A172 (cell line): ENCODE measurements around the gene RRP1B. TPM values are rescaled to one million over a fixed set of nuclear protein-coding genes. Genes with fewer than 3 reads are reported as not detected.
A peak's percentile ranks its signal among the peaks of the same experiment; 100 is the strongest.
"Not testable (repeated sequence)": the region's sequence is repeated elsewhere in the genome, so short reads cannot be mapped to it uniquely, and the experiment has no call there.

Source experiments
- DNase-seq: peaks from one replicate; pipeline ENCODE4 v3.0.0-alpha.2; 2015; ENCODE audit warnings: low spot score
- total RNA-seq: library from RNA; depleted of rRNA; stranded (reverse); fragments of >200 nt; shearing (Covaris generic); gene quantifications from 2 replicates; pipeline ENCODE4 v1.2.3, GENCODE V29; 2014; rRNA removed

Gene RRP1B, protein sequence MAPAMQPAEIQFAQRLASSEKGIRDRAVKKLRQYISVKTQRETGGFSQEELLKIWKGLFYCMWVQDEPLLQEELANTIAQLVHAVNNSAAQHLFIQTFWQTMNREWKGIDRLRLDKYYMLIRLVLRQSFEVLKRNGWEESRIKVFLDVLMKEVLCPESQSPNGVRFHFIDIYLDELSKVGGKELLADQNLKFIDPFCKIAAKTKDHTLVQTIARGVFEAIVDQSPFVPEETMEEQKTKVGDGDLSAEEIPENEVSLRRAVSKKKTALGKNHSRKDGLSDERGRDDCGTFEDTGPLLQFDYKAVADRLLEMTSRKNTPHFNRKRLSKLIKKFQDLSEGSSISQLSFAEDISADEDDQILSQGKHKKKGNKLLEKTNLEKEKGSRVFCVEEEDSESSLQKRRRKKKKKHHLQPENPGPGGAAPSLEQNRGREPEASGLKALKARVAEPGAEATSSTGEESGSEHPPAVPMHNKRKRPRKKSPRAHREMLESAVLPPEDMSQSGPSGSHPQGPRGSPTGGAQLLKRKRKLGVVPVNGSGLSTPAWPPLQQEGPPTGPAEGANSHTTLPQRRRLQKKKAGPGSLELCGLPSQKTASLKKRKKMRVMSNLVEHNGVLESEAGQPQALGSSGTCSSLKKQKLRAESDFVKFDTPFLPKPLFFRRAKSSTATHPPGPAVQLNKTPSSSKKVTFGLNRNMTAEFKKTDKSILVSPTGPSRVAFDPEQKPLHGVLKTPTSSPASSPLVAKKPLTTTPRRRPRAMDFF
- 61.0 and 70.9 TPM in 2 replicates for total RNA-seq

DNA sequence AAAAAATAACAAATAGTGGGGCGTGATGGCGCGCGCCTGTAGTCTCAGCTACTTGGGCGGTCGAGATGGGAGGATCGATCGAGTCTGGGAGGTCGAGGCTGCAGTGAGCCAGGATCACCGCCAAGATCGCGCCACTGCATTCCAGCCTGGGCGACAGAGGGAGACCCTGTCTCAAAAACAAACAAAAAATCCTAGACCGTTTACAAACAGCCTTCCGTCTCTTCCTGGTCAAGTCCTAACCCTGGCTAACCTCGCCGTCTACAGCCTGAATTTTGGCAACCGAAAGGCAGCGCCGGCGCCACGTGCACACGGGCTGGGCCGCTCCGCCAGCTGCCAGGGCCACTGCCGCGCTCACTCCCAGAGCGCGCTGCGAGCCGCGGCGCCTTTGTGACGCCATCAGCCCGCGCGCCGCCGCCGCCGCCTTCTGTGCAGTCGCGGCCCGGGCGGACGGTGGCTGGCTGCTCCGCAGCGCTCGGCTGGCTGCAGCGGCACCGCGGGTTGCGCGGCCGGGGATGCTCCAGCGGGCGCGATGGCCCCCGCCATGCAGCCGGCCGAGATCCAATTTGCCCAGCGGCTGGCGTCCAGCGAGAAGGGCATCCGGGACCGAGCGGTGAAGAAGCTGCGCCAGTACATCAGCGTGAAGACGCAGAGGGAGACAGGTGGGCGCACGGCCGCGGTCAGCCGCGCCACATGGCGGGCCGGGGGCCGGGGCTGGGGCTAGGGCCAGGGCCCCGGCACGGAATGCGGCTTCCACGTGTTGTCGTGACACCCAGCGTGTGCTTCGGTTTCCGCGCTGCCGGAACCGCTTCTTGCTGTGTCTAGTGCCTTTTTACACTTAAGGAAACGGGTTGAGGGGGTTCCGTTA, at the start of gene RRP1B, which contains the start of gene HSF2BP:
Gene RRP1B (plus strand): TSS at position 425 of the 865 bp plus-strand sequence. CDS start 105 bp downstream, at position 530.
Gene HSF2BP (minus strand): TSS at position 353 of the 865 bp plus-strand sequence. CDS start 1,392 bp downstream, outside the sequence.
- DNase-seq, result peak; percentile 65

DNA sequence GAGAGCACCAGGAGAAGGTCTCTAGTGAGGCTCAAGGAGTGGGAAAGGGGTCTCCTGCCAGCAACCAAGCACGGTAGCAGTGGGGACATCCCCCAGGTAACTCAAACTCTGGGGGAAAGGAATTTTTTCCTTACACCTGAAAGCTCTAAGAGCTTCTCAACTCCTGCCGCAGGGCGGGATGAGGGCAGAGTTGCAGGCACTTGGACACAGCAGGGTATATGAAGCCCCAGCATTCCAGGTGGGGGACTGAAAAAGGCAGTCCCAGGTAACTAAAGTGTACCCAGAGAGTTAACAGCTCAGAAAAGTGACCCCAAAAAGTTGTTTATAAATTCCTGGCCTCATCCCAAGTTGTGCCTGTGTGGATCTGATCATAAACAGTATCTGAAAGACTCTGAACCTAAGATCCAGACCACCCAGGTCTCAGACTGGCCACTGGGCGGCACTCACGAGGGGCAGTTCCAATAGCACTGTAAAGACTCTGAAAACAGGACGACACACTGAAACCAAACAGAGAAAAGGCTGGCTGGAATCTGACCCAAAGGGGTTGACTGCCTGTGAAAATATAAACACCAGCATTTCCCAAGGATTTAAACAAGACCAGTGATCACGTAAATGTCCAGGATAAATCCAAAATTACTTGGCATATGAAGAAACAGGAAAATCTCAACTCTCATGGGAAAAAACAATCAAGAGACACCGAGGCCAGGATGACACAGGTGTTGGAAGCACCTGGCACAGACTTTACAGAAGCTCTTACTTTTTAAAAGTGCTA, 47.6 kb upstream of the RRP1B start:
- peak; percentile 77 for DNase-seq

DNA sequence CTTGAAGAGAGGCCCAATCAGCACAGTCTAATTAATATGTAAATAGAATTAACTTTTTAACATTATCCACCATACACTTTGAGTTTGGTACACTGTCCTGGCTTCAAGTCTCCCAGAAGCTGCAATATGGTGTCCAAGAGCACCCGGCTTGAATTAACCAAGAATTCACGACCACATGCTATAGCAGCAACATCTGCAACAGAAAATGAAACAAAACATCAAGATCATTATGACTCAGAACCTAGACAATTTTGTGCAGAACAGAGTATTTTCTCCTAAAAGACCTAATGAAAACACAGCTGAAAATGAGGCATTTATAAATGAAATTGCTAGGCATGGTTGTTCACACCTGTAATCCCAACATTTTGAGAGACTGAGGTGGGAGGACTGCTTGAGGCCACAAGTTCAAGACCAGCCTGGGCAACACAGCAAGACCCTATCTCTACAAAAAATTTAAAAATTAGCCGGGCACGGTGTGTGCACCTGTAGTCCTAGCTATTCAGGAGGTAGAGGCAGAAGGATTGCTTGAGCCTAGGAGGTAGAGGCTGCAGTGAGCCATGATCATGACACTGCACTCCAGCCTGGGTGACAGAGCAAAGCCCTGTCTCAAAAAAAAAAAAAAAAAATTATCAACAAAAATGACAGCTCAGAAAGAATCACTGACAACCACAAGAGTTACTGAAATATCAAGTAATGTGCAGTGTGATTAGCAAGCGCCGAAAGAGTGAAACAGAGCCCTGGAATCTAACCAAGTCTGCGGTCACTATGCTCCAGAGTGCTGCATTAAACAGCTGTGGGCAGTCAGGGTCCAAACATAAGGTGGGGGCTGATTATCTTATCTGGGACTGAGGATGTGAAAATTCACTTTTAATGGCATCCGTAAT, 45.4 kb upstream of the RRP1B start:
- DNase-seq, result no peak

DNA sequence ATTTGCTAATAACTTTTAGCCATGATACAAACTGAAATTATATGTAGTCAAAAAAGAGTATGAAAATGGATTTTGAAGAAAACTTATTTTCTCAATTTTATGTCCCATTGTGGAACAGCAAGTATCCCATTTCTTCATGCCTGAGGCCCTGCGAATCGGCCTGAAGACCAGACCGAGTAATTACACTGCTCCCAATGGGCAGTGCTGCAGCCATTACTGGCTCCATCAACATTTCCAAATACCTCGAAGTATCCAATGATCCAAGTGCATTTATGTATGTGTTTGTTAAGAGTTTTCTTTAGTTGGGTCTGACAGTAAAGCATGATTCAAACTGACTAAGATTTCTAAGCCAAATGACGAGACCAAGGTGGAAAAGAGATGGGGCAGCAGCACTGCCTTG, 44.5 kb upstream of the RRP1B start:
- no peak for DNase-seq

DNA sequence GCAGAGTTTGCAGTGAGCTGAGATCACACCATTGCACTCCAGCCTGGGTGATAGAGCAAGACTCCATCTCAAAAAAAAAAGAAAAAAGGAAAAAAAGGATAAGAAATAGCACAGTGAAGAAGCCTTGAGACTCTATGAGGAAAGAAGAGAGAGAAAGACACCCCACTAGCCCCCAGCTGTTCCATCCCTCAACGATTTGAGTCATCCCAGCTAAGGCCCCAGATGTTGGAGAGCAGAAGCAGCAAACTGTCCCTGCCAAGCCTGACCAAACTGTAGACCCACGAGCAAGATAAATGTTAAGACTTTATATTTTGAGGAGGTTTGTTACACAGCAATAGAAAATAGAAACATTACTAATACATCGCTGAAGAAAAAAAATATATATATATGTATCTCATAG, 42.5 kb upstream of the RRP1B start:
- not testable (repeated sequence) for DNase-seq

DNA sequence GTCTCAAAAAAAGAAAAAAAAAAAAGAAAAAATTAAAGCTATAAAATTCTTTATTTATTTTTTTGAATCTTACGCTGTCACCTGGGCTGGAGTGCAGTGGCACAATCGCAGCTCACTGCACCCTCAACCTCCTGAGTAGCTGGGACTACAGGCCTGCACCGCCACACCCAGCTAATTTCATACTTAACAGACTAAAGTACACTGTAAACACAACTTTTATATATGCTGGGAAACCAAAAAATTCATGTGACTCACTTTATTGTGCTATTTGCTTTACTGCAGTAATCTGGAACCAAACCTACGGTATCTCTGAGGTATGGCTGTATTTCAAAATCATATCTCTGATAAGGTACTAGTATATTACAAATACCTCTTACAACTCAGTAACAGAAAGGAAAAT, 40.4 kb upstream of the RRP1B start:
- no peak for DNase-seq

DNA sequence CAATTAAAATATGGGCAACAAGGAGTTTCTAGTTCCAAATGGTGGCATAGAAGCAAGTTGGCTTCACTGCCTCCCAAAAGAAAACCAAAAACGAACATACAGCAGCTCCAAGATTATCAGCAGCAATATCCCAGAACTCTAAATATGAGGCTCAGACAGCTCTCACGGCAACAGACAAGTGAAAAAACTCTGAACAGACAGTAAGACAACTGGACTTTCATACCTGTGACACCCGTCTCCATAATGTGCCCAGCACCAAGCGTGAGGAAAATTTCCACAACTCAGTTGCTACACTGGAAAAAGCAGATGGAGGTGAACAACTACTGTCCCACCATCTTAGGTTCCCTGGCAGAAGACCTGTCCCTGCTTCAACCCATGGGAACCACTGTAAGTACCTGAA, 40.0 kb upstream of the RRP1B start:
- no peak for DNase-seq

DNA sequence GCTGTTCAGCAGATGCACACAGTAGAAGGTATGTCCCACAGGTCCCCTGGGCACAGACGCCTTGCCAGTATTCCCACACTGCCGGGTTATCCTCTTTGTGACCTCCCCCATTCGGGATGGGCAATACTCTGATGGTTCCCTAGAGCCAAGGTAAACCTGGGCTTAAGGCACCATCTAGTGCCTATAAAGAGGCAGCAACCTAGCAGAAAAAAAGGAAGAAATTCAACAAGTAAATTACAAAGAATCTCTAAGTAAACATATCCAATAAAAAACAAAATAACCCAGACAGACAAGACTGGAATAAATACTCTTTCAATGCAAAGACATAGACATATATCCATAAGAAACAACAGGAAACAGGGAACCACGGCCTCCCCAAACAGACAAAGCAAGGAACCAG, 39.5 kb upstream of the RRP1B start:
- DNase-seq, result no peak

DNA sequence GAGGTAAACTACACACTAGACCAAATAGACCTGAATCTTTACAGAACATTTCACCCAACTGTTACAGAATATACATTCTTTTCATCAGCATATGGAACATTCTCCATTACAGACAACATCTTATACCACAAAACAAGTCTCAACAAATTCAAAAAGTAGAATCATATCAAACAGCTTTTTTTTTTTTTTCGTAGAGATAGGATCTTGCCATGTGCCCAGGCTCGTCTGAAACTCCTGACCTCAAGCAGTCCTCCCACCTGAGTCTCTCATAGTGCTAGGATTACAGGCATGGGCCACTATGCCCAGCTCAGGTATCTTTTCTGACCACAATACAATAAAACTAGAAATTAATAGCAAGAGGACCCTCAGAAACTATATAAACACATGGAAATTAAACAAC, 36.6 kb upstream of the RRP1B start:
- no peak for DNase-seq

DNA sequence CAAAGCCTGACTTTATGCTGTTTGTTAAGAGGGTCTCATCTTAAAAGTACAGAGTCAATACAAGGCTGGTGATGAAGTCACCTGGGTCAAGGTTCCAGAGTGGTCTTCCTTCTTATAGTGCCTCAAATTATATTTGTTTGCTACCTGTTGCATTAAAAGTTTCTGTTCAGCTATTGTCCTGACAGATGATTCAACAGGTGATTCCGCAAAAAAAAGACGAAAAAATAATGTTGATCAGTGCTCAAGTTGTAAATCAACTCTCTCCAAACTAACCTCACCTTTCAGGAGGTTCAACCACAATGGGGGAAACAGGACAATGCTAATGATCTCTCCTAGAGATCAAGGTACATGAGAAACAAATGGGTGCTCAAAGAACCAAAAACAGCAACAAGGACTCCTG, 35.8 kb upstream of the RRP1B start:
- no peak for DNase-seq

DNA sequence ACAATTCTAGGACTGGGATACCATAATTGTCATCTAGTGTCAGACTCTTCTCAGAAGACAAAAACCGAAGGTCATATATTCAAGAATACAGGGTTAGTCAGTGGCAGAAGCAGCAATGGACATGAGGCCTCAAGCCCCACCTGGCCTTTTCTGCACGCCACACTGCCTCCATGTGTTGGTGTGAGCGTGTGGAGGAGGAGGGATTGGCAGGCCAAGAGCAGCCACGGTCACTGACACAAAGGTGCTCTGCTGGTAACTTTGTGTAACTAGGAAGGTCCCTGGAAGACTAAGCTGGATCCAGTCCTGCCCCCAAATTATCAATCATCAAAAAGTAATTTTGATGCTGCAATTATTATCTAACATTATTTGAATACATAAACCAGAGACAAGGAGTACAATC, 35.0 kb upstream of the RRP1B start:
- DNase-seq, result no peak

DNA sequence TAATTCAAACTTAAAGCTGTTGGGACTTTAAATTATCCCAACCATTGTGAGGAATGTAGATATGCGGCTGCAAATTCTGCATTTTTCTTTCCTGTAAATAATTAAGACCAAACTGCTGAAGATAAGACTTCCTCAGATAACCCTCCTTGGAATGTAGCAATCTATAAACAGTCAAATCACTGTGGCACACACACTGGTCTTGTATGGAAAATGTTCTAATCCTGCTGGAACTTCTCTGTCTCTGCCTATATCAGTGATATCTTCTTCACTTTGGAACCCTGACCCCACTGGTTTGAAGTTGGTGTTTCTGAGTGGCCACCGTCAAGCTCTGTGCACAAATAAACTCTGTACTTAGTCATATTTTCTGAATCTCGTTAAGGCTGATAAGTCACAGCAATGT, 33.0 kb upstream of the RRP1B start:
- no peak for DNase-seq

DNA sequence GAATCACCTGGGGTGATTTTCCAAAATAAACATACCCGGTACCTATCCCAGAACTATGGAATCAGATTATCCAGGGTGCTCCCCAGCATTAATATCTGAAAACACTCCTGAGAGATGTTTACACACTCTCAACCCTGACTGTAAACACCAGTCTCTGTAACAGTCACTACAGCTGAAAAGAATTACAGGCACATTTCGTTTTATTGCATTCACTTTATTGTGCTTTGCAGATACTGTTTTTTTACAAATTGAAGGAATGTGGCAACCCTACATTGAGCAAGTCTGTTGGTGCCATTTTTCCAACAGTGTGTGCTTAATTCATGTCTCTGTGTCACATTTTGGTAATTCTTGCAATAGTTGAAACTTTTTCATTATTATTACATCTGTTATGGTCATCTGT, 31.8 kb upstream of the RRP1B start:
- DNase-seq, result no peak

DNA sequence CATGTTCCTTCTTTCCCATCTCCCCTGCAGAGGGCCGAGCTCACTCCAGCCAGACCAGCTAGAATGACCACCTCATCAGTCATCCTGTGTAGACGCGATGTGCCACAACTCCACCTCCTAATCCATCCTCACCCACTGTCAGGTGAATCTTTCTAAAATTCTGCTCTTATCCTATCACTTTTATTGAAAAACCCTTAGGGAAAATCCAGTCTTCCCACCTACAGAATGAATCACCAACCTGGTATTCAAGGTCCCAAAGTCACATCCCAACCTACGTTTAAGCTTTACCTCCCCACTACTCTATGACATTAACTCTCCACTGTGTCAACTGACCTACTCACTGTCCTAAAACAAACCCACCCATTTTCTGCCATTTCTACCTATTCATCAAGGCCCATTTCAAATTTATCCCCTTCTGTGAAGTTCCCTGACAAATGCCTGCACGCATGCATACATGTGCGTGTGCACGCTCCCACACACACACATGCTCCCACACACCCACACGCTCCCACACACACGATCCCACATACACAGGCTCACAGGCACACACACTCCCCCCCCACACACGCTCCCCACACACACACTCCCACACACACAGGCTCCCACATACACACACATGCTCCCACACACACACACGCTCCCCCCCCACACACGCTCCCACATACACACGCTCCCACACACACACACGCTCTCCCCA, 27.8 kb upstream of the RRP1B start:
- DNase-seq, result no peak

DNA sequence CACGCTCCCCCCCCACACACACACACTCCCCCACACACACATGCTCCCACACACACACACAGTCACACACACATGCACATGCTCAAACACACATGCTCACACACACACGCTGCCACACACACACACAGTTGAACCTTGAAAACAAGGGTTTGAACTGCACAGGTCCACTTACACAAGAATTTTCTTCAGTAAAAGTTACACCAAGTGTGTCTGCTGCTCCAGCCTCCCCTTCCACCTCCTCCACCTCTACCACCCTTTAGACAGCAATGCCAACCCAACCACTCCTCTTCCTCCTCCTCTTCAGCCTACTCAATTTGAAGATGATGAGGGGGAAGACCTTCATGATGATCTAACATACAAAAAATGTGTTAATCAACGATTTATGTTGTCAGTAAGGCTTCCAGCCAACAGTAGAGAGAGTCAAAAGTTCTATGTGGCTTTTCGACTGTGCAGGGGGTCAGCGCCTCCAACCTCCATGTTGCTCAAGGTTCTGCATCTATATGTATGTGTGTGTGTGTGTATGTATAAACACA, 26.9 kb upstream of the RRP1B start:
- DNase-seq, result peak; percentile 71

DNA sequence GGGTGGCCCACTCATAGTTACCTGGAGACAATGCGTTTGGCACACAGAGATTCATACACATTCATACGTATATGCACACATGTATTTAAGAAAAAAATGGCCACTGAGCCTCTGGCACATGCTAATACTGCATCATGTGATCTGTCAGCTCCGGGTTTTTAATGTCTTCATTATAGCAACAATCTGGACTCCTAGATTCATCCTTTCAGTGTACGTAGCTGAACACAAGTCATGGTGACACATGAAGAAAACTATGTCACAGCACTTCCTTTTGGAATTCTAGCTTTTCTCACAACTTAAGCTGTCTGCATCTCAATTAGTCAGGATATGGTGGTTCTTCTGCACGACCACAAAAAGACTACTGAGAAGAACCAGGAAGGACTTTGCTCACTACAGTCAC, 24.7 kb upstream of the RRP1B start:
- peak; percentile 82 for DNase-seq

DNA sequence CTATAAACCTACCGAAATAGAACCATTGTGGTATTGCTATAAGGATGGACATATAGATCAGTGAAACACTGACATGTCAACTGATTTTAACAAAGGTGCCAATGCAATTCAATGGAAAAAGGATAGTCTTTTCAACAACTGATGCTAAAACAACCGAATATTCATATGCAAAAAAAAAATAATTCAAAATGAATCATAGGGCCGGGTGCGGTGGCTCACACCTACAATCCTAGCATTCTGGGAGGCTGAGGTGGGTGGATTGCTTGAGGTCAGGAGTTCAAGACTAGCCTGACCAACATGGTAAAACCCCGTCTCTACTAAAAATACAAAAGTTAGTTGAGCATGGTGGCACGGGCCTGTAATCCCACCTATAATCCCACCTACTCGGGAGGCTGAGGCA, 23.9 kb upstream of the RRP1B start:
- DNase-seq, result no peak

DNA sequence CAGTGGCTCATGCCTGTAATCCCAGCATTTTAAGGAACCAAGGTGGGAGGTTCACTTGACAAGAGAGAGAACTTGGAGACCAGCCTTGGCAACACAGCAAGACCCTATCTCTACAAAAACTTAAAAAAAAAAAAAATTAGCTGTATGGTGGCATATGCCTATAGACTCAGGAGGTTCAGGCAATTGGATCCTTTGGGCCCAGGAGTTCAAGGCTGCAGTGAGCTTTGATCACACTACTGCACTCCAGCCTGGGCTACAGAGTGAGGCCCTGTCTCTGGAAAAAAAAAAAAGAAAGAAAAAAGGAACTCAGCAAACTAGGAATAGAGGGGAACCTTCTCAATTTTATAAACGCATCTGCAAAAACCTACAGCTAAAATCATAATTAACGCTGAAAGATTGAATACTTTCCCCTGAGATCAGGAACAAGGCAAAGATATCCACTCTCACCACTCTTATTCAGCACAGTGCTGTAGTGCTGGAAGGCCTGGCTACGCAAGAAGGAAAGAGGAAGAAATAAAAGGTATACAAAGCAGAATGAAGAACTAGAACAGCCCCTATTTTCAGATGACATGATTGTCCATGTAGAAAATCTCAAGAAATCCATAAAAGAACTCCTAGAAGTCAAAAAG, 21.7 kb upstream of the RRP1B start:
- no peak for DNase-seq
